RWPE1 (cell line): ENCODE results near the gene TRIM65.
A peak's percentile ranks its signal among the peaks of the same experiment; 100 is the strongest.

Source experiments
- CTCF ChIA-PET: fragments of 350-600 bp; sonication (Branson Sonifier 250); formaldehyde crosslinking; extraction: SDS; loops from one replicate; lab custom pipeline; 2021; lab: Yijun Ruan, JAX
- POLR2A ChIA-PET: fragments of 400-600 bp; formaldehyde crosslinking; extraction: SDS; loops from one replicate; lab custom pipeline; 2020; ENCODE audit warnings: antibody characterized with exemption; ENCODE audit not compliant: low non-redundant PET; lab: Yijun Ruan, JAX
- DNase-seq: peaks from one replicate; pipeline ENCODE4 v3.0.0; 2012; ENCODE audit warnings: low spot score
- H3K27ac ChIP-seq: fragments of 450-650 bp; 2 replicates; pipeline ENCODE4 v1.5.1; 2017
- TF ChIP-seq, protein P1 (sequence below): fragments of 450-650 bp; conservative IDR thresholded peaks from 2 replicates; pipeline ENCODE4 v1.5.1; 2017; ENCODE audit warnings: low read depth, mild to moderate bottlenecking

The TRIM65 gene

DNA sequence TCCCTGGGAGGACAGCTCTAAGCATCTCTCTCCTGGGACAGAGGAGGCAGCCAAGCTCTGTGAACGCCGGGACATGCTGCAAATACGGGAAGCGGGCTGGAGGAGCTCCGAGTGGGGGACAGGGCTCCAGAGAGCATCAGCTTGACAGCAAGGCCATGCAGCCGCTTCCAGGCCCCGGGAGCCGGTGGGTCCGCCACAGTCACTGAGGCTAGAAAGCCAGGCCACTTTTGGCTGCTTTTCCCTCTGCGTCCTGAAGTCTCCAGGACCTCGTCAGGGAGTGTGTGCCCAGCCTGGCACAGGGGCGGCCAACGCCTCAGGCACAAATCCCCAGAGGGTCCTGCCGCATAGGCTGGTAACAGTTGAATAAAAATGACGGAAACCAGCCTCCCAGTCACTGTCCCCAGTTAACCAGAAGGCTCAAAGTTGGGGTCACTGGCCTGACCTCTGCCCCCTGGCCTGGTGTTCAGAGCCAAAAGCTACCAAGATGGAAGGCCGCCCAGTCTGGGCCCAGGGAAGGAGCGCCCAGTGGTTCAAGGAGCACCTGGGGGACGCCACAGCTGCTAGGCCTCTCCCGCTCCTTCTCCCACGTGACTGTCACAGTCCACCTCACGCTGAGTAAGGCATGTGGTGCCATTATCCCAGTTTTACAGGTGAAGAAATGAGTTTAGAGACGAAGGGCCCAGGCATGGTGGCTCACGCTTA, 3.2 kb upstream of the TRIM65 start:
- CTCF ChIA-PET = interaction anchor here (0.5 kb wide), 1 partner anchor 304 kb away, joined by 3 read pairs; no protein-coding TSS in a partner anchor
- POLR2A ChIA-PET = no interaction called here
- TF ChIP-seq, protein P1, sequence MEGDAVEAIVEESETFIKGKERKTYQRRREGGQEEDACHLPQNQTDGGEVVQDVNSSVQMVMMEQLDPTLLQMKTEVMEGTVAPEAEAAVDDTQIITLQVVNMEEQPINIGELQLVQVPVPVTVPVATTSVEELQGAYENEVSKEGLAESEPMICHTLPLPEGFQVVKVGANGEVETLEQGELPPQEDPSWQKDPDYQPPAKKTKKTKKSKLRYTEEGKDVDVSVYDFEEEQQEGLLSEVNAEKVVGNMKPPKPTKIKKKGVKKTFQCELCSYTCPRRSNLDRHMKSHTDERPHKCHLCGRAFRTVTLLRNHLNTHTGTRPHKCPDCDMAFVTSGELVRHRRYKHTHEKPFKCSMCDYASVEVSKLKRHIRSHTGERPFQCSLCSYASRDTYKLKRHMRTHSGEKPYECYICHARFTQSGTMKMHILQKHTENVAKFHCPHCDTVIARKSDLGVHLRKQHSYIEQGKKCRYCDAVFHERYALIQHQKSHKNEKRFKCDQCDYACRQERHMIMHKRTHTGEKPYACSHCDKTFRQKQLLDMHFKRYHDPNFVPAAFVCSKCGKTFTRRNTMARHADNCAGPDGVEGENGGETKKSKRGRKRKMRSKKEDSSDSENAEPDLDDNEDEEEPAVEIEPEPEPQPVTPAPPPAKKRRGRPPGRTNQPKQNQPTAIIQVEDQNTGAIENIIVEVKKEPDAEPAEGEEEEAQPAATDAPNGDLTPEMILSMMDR = no peak
- DNase-seq = no peak
- H3K27ac ChIP-seq = peak overlapping the region; percentile 91

DNA sequence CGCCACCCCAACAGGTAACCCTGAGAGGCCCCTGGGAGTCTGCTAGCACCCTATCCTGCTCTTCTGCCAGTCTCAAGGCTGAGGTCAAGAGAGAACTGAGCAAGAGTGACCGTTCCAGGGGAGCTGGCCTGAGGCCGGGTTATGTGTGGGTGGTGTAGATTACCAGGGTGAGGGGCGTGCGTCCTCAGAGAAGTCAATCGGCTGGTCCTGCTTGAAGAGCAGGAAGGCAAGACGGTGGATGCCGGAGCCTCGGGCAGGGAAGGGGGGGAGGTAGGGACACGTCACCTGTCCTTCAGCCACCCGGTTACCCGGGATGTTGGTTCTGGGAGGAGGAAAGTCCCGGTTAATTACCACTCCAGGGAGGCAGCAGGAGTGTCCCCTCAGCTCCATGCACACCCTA, 2.6 kb upstream of the TRIM65 start:
- POLR2A ChIA-PET = interaction anchor here (0.5 kb wide), 1 partner anchor 416 kb away, joined by 4 read pairs; no protein-coding TSS in a partner anchor
- TF ChIP-seq, protein P1 = no peak
- peak overlapping the region; percentile 91 for H3K27ac ChIP-seq
- CTCF ChIA-PET = no interaction called here
- no peak for DNase-seq

DNA sequence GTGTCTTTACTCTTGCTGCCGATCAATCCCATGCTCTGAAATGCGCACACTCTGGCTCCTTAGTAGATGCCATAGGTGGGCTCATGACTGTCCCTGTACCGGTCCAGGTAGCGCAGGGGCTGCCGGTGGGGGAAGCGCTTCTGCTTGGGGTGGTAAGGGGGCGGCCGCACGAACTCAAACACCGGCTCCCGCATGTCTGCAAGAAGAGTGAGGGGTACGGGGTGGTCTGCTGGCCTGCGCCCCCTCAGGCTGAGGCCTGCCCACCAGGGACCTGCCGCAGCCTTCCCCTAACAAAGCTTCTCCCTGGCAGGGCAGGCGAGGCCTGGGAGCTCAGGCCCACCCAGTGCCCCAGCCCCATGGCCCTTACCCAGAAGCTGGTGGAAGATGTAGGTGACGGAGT, 2.0 kb upstream of the TRIM65 start:
- ChIA-PET POLR2A (interaction anchor here (0.5 kb wide), 1 partner anchor 417 kb away, joined by 4 read pairs; no protein-coding TSS in a partner anchor), CTCF (interaction anchor here (0.6 to 1.2 kb wide), 2 partner anchors 20 to 564 kb away, joined by 3 read pairs; partner anchors contain the start of gene TRIM47)
- TF ChIP-seq, protein P1 = no peak
- no peak for DNase-seq
- peak overlapping the region; percentile 91 for H3K27ac ChIP-seq

DNA sequence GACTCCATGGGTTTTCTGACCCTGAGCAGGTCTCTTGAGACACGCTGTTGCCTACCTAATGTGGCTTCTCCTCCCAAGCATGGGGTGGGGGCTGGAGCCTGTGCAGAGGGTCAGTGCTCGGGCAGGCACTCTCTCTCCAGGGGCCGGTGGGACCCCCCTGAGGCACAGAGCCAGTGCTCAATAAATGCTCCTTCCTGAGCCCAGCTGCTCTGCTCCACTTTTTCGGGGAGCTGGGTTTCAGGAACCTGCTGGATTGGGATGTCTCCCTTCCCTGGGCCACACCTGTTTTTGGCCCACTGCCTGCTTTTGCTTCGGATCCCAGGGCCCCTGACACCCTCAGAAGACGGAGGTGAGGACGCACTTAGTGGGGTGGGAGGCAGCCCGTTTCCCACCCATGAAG, 1.3 kb upstream of the TRIM65 start:
- peak overlapping the region; percentile 91 for H3K27ac ChIP-seq
- CTCF ChIA-PET = interaction anchor here (0.6 to 1.2 kb wide), 3 partner anchors 20 to 563 kb away, joined by 3 to 7 read pairs (median 3); partner anchors contain the start of gene TRIM47
- POLR2A ChIA-PET = interaction anchor here (0.5 to 0.7 kb wide), 2 partner anchors 83 to 191 kb away, joined by 3 read pairs; no protein-coding TSS in a partner anchor
- TF ChIP-seq, protein P1 = no peak
- DNase-seq = no peak

DNA sequence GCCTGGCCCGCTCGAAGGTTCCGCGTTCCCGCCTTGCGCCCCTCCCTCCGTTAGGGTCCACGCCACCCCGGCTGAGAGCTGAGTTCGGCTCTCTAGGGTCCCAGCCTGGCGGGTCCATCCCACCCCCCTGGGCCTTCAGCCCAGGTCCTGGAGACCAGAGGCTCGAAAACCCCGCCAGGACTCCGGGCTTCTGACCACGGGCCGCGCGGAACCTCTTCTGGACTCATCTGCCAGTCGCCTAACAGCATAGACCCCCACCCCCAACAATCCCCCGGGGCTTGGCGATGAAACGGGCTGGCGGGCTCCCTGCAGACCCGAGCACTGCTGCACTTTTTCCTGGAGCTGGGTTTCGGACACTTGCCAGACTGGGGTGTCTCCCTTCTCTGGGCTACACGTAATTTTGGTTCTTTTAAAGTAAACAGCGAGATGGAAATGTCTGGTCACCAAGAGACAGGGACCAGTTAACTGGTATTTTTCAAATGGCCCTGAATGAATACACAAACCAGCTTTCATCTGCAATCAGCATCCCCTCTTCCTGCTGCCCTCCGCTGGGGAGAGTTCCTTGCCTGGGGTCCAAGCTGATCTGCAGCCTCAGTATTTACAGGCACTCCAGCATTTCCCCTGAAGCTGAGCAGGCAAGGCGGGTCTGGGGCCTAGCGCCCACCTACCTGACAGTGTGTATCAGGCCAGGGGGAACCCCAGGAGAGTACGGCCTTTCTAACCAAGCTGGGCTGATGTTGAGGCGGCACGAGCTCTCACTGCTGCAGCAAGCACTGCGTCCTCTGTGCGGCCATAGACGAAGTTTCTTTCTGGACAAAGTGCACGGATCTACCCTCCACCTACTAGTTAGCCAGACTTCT, 639 bp upstream of the TRIM65 start:
- peak overlapping the region; percentile 91 for H3K27ac ChIP-seq
- POLR2A ChIA-PET = interaction anchor here (0.5 to 0.7 kb wide), 3 partner anchors 14 to 191 kb away, joined by 3 to 9 read pairs (median 3); no protein-coding TSS in a partner anchor
- TF ChIP-seq, protein P1 = no peak
- CTCF ChIA-PET = interaction anchor here (0.5 to 1.2 kb wide), 4 partner anchors 15 to 218 kb away, joined by 3 to 7 read pairs (median 3); no protein-coding TSS in a partner anchor
- no peak for DNase-seq
